Mesenteric fat pad (tissue), 1 donor: ENCODE results near the gene STXBP1. TPM values are rescaled to one million over a fixed set of nuclear protein-coding genes. Genes with fewer than 3 reads are reported as not detected.

Source experiments
- DNase-seq: peaks from one replicate; pipeline ENCODE4 v3.0.0-alpha.2; 2020; ENCODE audit warnings: low spot score
- total RNA-seq: library from RNA; stranded (reverse); fragmentation: NEBNext Ultra II Directional; extraction: Animal tissue kit (Norgen Biotek cat#: 25700); gene quantifications from one replicate; pipeline ENCODE4 v1.2.1, GENCODE V29; 2021
- donor health status: DM: yes; HTN: yes; CAD: no.

Gene STXBP1
- total RNA-seq, 1 donor from 2014 or later: 77.0 TPM

DNA sequence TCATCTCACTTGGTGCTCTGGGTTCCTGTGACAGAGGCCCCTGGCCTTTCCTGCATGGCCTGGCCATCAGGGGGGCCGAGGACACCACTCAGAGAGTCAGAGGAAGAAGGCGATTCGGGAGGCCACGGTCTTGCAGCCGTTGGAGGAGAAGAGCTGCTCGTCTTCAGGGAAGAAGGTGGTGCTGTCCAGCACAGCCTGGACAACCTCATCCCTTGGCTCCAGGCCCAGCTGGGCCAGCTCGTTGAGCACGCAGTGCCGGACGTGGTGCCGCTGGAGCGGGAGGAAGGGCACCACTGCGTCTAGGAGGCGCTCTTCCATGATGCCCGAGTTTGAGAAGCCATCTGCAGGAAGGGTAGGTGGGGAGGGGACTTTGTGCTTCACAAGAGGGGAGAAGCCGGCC lies 119.9 kb downstream of the STXBP1 start:
- DNase-seq: no peak

DNA sequence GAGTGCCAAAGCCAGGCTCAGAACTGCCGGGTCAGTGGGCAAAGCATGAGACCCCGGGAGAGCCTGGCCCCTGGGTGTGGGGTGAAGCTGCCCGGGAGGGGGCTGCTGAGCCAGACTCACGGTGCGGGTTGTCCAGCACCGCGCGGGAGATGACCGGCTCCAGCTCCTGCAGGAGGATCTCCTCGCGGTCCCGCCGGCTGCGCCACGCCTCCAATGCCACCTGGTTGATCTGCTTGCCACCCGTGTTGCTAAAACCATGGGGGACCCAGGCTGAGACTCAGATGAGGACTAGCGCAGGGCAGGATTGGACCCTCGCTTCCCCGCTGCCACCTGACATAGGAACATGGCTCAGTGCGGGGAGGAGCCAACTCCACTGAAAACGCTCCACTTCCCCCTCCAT lies 120.4 kb downstream of the STXBP1 start:
- DNase-seq: no peak

DNA sequence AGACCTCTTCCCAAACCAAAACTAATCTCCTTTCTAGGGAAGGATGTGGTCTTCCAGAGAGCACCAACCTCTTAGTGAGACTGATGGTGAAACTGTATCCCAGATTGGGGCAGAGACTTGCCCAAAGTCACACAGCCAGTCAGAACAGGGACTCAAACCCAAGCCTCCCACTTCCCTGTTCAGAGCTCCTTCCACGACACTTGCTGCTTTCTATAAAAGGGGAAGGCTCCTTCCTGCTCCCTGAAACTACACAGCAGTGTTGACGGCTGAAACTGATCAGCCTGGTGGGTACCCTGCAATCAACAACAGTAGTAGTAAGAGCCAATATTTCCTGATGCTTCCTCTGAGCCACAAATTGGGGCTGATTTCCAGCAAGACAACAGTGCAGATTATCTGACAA lies 121.5 kb downstream of the STXBP1 start:
- no peak for DNase-seq

DNA sequence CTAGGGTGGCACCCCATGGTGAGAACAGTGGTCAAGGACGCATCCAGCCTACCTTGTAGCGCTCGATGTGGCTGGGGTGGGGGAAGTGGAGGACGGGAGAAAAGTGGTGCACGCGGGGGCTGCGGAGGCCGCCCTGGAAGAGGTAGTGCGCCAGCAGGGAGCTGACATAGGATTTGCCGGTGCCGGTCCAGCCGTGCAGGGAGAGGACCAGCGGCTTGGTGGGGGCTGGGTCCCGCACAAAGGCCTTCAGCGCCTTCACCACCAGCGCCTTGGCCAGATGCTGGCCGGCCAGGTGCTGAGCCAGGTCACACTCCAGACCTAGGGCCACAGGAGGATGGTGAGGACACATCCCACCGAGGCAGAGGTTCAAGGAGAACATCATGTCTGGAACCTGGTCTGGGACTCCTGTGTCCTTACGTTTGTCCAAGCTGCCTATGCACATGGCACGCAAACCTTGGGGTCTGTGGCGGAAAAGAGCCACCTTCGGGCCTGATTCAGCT lies 122.2 kb downstream of the STXBP1 start:
- DNase-seq: no peak

DNA sequence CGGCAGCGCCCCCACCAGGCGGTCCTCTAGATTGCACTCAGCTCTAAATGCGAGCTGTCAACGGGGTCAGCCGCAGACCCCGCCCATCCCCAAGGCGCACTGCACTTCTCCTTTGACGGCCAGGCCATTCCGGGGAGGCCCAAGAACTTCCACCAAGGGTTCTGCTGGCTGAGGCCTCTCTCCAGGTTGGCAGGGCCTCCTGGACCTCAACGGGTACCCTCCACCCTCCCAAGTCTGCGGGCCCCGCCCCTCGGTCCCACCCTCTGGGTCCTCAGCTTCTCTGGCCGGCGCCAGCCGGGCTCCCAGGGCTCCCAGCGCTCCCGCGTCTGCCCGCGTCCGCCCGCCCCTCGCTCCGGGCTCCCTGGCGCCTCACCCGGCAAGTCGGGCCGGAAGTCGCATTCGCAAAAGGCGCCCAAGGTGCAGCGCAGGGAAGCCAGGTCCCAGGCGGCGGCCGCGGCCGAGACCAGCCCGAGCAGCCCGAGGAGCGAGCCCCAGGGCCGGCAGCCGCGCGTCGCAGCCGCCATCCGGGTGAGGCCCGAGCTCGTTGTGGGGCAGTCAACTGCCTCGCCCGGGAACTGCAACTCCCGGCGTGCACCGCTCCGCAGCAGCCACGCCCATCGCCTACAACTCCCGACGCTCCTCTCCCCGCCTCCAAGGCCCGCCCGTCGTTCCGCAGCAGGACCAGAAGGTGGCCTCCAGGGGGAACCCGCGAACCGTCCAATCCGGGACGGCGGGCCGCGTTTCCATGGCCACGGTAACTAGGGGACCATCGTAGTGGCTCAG lies 122.9 kb downstream of the STXBP1 start, which contains the start of gene TOR2A:
Gene TOR2A, minus strand, starts transcription at position 548 of the 783 bp plus-strand sequence. Its CDS starts 24 bp downstream, at position 524.
- peak; percentile 99 for DNase-seq

DNA sequence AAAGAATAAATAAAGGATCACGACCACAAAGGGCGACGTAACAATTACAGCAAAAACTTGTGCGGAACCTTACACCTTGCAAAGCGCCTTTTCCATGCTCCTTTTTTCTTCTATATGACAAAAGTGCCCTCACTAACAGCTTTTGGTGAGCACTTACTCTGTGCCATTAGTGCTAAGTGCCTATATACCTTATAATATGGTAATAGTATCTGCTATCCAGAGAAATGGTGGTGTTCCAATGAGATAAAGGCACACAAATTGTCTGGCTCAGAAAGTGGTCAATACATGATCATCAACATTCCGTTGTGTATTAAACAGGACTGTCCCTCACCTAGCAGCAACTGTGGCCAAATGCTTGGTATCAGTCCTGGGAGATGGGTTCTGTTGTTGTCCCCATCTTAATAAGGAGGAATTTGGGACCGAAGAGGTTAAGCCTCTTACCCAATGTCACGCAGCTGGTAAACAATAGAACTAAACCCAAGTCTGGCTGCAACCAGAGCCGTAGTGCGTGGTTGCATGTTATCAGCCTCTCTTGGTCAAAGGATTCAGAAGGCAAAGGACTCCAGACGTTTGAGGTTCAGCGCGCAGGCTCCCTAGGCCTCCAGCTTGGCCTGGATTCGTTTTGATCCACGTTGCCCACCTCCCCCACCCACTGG lies 123.6 kb downstream of the STXBP1 start:
- DNase-seq: no peak

DNA sequence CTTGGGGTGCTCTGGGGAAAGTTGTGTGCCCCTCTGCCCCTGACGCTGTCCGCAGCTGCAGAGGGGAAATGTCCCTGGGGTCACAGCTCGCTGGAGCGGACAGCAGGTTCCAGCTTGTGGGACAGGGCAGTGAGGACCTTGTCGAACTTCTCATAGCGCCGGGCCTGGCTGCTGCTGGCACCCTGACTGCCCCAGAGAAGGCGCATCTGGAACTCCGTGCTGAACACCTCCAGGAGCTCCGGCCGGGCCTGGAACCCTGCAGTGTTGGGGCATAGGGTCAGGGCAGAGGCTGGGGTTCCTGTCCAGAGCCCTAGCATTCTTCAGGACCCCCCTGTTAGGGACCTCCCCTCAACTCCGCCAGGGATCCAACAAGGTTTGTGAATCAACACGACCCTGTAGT lies 126.6 kb downstream of the STXBP1 start:
- DNase-seq: no peak

DNA sequence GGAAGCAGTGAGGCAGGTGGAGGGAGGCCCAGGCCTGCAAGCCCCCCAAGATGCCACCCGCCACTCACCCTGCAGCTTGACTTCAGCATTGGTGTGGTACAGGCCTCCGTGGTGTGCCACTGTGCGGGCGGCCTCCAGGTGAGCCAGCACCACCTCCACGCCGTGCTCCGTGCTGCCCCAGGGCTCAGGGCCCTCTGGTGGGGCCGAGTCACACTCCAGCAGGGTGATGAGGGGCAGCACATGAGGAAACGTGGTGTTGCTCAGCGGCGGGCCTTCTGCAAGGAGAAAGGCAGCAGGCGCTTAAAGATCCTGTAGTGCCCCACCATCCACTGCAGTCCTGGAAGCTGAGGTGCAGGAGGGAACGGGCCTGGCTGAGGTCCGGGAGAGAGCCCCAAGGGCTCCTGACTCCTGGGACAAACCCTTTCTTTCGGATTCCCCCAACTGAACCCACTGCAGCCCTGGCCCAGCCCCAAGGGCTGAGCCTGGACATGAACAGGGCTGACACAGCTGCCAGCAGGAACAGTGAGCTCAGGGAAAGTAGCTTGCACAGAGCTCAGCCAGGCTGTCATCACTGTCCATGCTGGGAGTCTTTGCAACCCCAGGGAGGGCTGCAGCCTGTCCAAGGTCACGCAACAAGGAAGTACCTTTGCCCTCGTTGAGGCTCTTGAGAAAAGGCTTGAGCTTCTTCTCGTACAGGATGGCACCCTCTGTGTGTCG lies 127.7 kb downstream of the STXBP1 start:
- DNase-seq: no peak

DNA sequence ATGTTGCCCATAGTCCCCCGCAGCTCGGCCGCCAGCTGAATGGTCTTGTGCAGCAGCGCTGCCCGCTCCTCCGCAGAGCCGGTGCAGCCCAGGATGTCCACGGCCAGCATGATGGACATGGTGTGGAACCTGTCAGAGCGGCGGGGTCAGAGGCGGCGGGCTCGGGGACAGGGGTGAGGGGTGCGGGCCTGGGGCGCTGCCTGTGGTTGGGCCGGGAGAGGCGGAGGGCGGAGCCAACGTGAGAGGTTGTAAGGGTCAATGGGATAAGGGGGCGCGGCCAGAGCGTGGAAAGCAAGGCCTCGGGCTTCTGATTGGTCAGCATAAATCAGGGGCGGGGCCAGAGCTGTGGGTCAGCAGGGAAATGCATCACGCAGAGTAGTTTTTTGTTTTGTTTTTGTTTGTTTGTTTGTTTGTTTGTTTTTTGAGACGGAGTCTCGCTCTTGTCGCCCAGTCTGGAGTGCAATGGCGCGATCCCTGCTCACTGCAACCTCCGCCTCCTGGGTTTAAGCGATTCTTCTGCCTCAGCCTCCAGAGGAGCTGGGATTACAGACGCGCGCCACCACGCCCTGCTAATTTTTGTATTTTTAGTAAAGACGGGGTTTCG lies 129.9 kb downstream of the STXBP1 start:
- no peak for DNase-seq

Other genes with a start within 250 kb of the STXBP1 start
- 15.1 TPM for gene SLC2A8, start 215.1 kb upstream of the STXBP1 start, total RNA-seq
- 6.1 TPM for gene ZNF79, start 187.9 kb upstream of the STXBP1 start, total RNA-seq
- 1,060 TPM for gene RPL12, start 160.9 kb upstream of the STXBP1 start, total RNA-seq
- gene LRSAM1, start 160.8 kb upstream of the STXBP1 start, total RNA-seq: 12.2 TPM
- 0.19 TPM for gene CFAP157, start 94.7 kb downstream of the STXBP1 start, total RNA-seq
- gene PTRH1, start 103.4 kb downstream of the STXBP1 start, total RNA-seq: 21.3 TPM
- not detected for gene TTC16, start 103.8 kb downstream of the STXBP1 start, total RNA-seq
- 8.6 TPM for gene TOR2A, start 123.0 kb downstream of the STXBP1 start, total RNA-seq
- 28.1 TPM for gene SH2D3C, start 166.4 kb downstream of the STXBP1 start, total RNA-seq
- gene CDK9, start 173.8 kb downstream of the STXBP1 start, total RNA-seq: 105 TPM
- 108 TPM for gene FPGS, start 190.6 kb downstream of the STXBP1 start, total RNA-seq
- 243 TPM for gene ENG, start 242.4 kb downstream of the STXBP1 start, total RNA-seq